Measurements from ENCODE around the gene PACRG.

DNA sequence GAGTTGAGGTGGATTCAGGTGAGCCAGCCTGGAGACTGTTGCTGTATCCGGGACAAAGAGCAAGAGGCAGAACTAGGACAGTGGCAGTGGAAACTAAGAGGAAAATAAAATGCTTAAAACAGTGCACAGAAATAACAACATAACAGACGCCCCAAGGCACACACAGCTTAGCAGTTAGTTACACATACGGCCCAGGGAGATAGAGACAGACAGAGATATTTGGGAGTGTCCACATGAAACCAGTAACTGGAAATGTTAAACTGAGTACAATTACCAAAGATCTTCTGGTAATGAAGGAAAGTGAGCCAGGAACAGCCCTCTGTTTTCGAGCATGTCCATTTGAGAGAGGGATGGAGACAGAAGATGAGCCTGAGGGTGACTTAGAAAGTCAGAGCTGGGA, 449.2 kb downstream of the PACRG start:
- TF ChIP-seq EP300 (IDR thresholded peaks at IDR 0.05; ENCODE audit: borderline replicate concordance), result no peak
- TF ChIP-seq FOXM1 (IDR thresholded peaks at IDR 0.05; ENCODE audit: borderline replicate concordance, low read depth), result no peak
- TF ChIP-seq TCF12 (IDR thresholded peaks at IDR 0.05; ENCODE audit: low read depth), result no peak
- TF ChIP-seq, protein P1, sequence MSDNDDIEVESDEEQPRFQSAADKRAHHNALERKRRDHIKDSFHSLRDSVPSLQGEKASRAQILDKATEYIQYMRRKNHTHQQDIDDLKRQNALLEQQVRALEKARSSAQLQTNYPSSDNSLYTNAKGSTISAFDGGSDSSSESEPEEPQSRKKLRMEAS (IDR thresholded peaks at IDR 0.05), result no peak
- no peak for TF ChIP-seq CEBPB (IDR thresholded peaks at IDR 0.05)

Data from Ishikawa (cell line).